B cell (primary cell): ENCODE results near the gene ETS1. TPM values are rescaled to one million over a fixed set of nuclear protein-coding genes. Genes with fewer than 3 reads are reported as not detected.

ENCODE experiments used
- ATAC-seq: fragments of 200-7000 bp; cut with Tn5 transposase; one replicate; pipeline ENCODE4 v1.10.0; 2021; ENCODE audit warnings: low read depth, mild to moderate bottlenecking, moderate number of reproducible peaks, moderate library complexity
- CTCF ChIA-PET: fragments of 350-600 bp; sonication (Branson Sonifier 250); formaldehyde crosslinking; loops from one replicate; lab custom pipeline; 2021; ENCODE audit warnings: antibody characterized with exemption, inconsistent platforms; lab: Charles Lee
- POLR2A ChIA-PET: fragments of 350-600 bp; sonication (Branson Sonifier 250); formaldehyde crosslinking; loops from one replicate; lab custom pipeline; 2021; ENCODE audit warnings: antibody characterized with exemption; lab: Charles Lee
- DNase-seq: peaks from one replicate; pipeline ENCODE4 v3.0.0; 2013
- H2AFZ ChIP-seq: 2 replicates; pipeline ENCODE4 v1.6.1; 2012; ENCODE audit warnings: mild to moderate bottlenecking, low read depth, low read length; ENCODE audit not compliant: insufficient read depth, poor library complexity, severe bottlenecking
- H3K27ac ChIP-seq, 2 donors: 1 replicate in 1 of 2; 2 replicates in 1 of 2; pipeline ENCODE4 v1.5.1; 2012 to 2013; ENCODE audit warnings: low read length in 2 of 2, mild to moderate bottlenecking in 2 of 2, moderate library complexity in 1 of 2
- H3K27me3 ChIP-seq, 4 experiments: fragments of 200-600 bp in 1 of 4; sonication (generic) in 1 of 4; replicated peaks in 1 of 4; 1 replicate in 2 of 4; 2 replicates in 2 of 4; pipeline versions ENCODE4 v1.6.1 to v1.7.0; 2013 to 2016; ENCODE audit warnings: low read length in 3 of 4, mild to moderate bottlenecking in 2 of 4, mixed read lengths in 1 of 4, moderate library complexity in 1 of 4; ENCODE audit not compliant: insufficient read depth in 4 of 4, control insufficient read depth in 3 of 4; ENCODE audit errors: control extremely low read depth in 1 of 4
- H3K36me3 ChIP-seq, 2 experiments: replicated peaks in 1 of 2; 1 replicate in 1 of 2; 2 replicates in 1 of 2; pipeline versions ENCODE4 v1.6.1 to v1.7.1; 2013; ENCODE audit warnings: low read length in 1 of 2; ENCODE audit not compliant: insufficient read depth in 2 of 2, control insufficient read depth in 1 of 2; ENCODE audit errors: control extremely low read depth in 1 of 2, extremely low read depth in 1 of 2
- H3K4me1 ChIP-seq, 2 donors: fragments of 200-600 bp in 1 of 2; sonication (generic) in 1 of 2; 1 replicate in 1 of 2; 2 replicates in 1 of 2; pipeline versions ENCODE4 v1.5.1 to v1.6.1; 2013 to 2017; ENCODE audit warnings: low read length in 2 of 2; ENCODE audit not compliant: control insufficient read depth in 2 of 2, insufficient read depth in 2 of 2
- H3K4me2 ChIP-seq: replicated peaks from 2 replicates; pipeline ENCODE3; 2012; ENCODE audit warnings: mild to moderate bottlenecking, low read depth, low read length; ENCODE audit not compliant: poor library complexity, severe bottlenecking
- H3K4me3 ChIP-seq, 5 experiments: fragments of 200-600 bp in 1 of 5; sonication (generic) in 1 of 5; 1 replicate in 3 of 5; 2 replicates in 2 of 5; pipeline versions ENCODE4 v1.5.1 to v1.7.0; 2011 to 2016; ENCODE audit warnings: low read length in 4 of 5, mild to moderate bottlenecking in 4 of 5, low read depth in 2 of 5, control low read depth in 1 of 5, moderate library complexity in 1 of 5; ENCODE audit not compliant: insufficient read depth in 1 of 5; ENCODE audit errors: control extremely low read depth in 1 of 5, extremely low read depth in 1 of 5
- H3K79me2 ChIP-seq: fragments of 200-600 bp; sonication (generic); one replicate; pipeline ENCODE4 v1.6.0; 2016; ENCODE audit warnings: low read length; ENCODE audit not compliant: control insufficient read depth, insufficient read depth
- H3K9ac ChIP-seq: fragments of 200-600 bp; sonication (generic); 2 replicates; pipeline ENCODE4 v1.6.1; 2017; ENCODE audit warnings: mild to moderate bottlenecking, low read length, moderate library complexity
- H3K9me3 ChIP-seq, 3 donors: one replicate each; pipeline versions ENCODE4 v1.6.1 to v1.7.1; 2013; ENCODE audit warnings: low read length in 2 of 3; ENCODE audit not compliant: control insufficient read depth in 2 of 3, insufficient read depth in 1 of 3; ENCODE audit errors: control extremely low read depth in 1 of 3
- H4K20me1 ChIP-seq: 2 replicates; pipeline ENCODE4 v1.6.0; 2012; ENCODE audit warnings: mild to moderate bottlenecking, low read length; ENCODE audit not compliant: insufficient read depth, control insufficient read depth, poor library complexity, severe bottlenecking
- H3K27ac Mint-ChIP-seq: one replicate; pipeline ENCODE4 v1.8.0; 2021; ENCODE audit warnings: mixed read lengths
- H3K27me3 Mint-ChIP-seq: one replicate; pipeline ENCODE4 v1.8.0; 2021; ENCODE audit warnings: mixed read lengths
- H3K4me1 Mint-ChIP-seq: one replicate; pipeline ENCODE4 v1.8.0; 2021; ENCODE audit warnings: mixed read lengths
- H3K4me3 Mint-ChIP-seq: one replicate; pipeline ENCODE4 v1.8.0; 2021; ENCODE audit warnings: mixed read lengths
- H3K9me3 Mint-ChIP-seq: one replicate; pipeline ENCODE4 v1.8.0; 2022; ENCODE audit warnings: mixed read lengths; ENCODE audit not compliant: insufficient read depth
- EZH2 ChIP-seq: IDR thresholded peaks from 2 replicates; pipeline ENCODE4 v1.6.1; 2012; ENCODE audit warnings: borderline replicate concordance, low read depth, mild to moderate bottlenecking, moderate library complexity, low read length; ENCODE audit not compliant: insufficient read depth, poor library complexity, severe bottlenecking
- WGBS: methylation state at CpG from one replicate; pipeline ENCODE4 v1.1.5; 2013; ENCODE audit warnings: missing lambda C conversion rate; ENCODE audit not compliant: insufficient coverage; 5-methylcytosine and 5-hydroxymethylcytosine counted together
- intact Hi-C: fragments of 100-400 bp; cut with micrococcal nuclease; formaldehyde crosslinking; loops from one replicate; pipeline ENCODE4 v1.10.0; 2022
- polyA plus RNA-seq: library from polyadenylated mRNA; depleted of rRNA; stranded (reverse); fragments of >200 nt; gene quantifications from 2 replicates; pipeline ENCODE4 v1.2.3, GENCODE V29; 2012
- total RNA-seq, 2 donors: library from RNA; stranded (reverse); fragments of 120-200 nt in 1 of 2; gene quantifications; 1 replicate in 1 of 2; 2 replicates in 1 of 2; pipeline versions ENCODE4 v1.2.3 to v1.2.4, GENCODE V29; 2013 to 2022
- TF ChIP-seq, protein P1 (sequence below): fragments of 200-600 bp; IDR thresholded peaks from one replicate; pipeline ENCODE4 v1.8.0; 2022; ENCODE audit warnings: antibody characterized with exemption, mild to moderate bottlenecking

Gene ETS1
- total and polyA plus RNA-seq, 2 donors (not counting 1 experiment from before 2014, with no cell fraction given), result 115 to 271 TPM

DNA sequence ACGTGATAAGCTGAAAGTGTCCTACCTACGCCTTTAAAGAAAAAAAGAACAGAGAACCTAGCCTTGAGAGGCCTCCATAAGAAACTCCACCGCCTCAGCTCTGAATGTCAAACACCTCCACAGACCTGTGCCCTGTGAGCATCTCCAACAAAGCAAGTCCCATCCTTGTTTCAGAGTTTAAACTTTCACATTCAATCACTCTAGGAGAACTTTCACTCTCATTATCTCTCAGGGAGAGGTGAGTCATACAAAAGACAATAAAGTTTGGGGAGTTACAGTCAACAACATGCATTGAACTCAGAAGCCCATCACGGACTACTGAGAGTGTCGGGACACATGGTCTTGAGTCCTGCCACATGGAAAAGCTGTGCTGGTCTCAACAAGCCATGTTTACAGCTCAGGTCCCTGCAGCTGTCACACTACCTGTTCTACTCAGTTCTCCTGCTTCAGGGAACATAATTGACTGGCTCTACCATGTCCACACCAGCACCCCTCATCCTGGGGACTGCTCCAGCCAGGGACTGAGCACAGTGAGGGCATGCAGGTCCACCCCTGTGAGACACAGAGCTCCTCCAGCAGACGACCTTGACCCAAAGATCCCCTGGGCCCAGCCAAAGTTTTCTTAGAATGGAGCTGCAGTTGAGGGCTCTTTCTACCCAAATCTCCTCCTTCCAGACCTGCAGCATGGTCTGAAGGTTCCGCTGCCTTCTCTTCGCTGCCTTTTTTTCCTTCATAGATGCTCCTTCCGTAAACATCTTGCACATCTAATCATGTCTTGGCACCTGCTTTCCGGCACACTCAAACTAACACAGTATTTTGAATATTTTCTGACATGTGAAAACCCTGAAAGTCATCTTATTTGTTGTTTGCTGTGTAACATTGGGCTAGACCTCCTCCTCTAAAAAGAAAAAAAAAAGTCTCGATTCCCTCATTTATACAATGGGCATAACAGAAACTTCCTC is 114.9 kb downstream of the ETS1 start:
- Mint-ChIP-seq H3K4me3 (peak overlapping the region; percentile 71), H3K9me3 (no peaks in the 10 kb centered on the region), H3K27ac (peak overlapping the region; percentile 89), H3K27me3 (no peaks in the 10 kb centered on the region), H3K4me1 (peaks cover 97% of the 10 kb centered on the region)
- WGBS, result 39% methylated on average over 5 of the region's 11 CpGs
- ChIA-PET CTCF (interaction anchor here (0.6 to 8.7 kb wide), 23 partner anchors 8 to 374 kb away, joined by 3 to 51 read pairs (median 5); no protein-coding TSS in a partner anchor), POLR2A (interaction anchor here (0.5 to 4.3 kb wide), 12 partner anchors 10 to 182 kb away, joined by 3 to 29 read pairs (median 6); no protein-coding TSS in a partner anchor)
- no peaks in the 10 kb centered on the region for H3K9me3 ChIP-seq
- peaks cover under 1% of the 10 kb centered on the region for H4K20me1 ChIP-seq
- peaks cover 81% of the 10 kb centered on the region for H3K79me2 ChIP-seq
- TF ChIP-seq, protein P1, sequence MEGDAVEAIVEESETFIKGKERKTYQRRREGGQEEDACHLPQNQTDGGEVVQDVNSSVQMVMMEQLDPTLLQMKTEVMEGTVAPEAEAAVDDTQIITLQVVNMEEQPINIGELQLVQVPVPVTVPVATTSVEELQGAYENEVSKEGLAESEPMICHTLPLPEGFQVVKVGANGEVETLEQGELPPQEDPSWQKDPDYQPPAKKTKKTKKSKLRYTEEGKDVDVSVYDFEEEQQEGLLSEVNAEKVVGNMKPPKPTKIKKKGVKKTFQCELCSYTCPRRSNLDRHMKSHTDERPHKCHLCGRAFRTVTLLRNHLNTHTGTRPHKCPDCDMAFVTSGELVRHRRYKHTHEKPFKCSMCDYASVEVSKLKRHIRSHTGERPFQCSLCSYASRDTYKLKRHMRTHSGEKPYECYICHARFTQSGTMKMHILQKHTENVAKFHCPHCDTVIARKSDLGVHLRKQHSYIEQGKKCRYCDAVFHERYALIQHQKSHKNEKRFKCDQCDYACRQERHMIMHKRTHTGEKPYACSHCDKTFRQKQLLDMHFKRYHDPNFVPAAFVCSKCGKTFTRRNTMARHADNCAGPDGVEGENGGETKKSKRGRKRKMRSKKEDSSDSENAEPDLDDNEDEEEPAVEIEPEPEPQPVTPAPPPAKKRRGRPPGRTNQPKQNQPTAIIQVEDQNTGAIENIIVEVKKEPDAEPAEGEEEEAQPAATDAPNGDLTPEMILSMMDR, result no peak
- no peak for TF ChIP-seq EZH2
- H3K4me3 ChIP-seq, result peak overlapping the region in 2 of 5 experiments; percentile 15 to 54
- ATAC-seq, result peak; percentile 9
- peak overlapping the region; percentile 74 to 90 for H3K27ac ChIP-seq
- H2AFZ ChIP-seq, result no peak overlapping the region
- H3K36me3 ChIP-seq, result peaks cover 15 to 75% of the 10 kb centered on the region in 2 experiments
- peaks cover 98 to 100% of the 10 kb centered on the region in 2 donors for H3K4me1 ChIP-seq
- DNase-seq, result peak; percentile 57
- H3K9ac ChIP-seq, result peak overlapping the region; percentile 55
- peak overlapping the region; percentile 65 for H3K4me2 ChIP-seq
- no peaks in the 10 kb centered on the region for H3K27me3 ChIP-seq
- intact Hi-C loops, result loop anchor here (2.0 to 5.0 kb wide), 4 partner anchors 35 to 368 kb away; no protein-coding TSS in a partner anchor
